ENCODE data around the gene COL27A1. TPM values are rescaled to one million over a fixed set of nuclear protein-coding genes. Genes with fewer than 3 reads are reported as not detected.
A peak's percentile ranks its signal among the peaks of the same experiment; 100 is the strongest.

COL27A1 gene
- total RNA-seq, 1 donor from 2014 or later: 9.3 TPM

DNA sequence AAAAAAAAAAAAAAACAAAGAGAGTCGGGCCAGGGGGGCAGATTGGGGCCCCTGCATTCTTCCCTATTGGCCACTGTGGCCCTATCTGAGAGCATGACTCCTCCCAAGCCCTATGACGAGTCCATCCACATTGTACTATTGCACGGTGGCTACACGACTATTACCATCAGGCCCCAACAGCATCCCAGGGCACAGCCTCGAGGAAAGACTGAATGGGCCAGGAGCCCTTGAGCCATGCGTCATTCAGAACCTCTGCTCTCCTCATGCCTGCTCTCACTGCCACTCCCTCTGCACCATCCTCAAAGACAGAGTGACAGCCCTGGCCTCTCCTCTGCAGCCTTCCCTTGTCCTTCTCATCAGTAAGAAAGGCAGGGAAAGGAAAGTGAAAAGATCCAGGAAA lies 147.4 kb downstream of the COL27A1 start:
- peaks cover 0 to 2% of the 10 kb centered on the region in 2 donors for H3K4me1 ChIP-seq
- peak in 1 of 2 donors; percentile 67 for DNase-seq (ENCODE audit: low spot score in 2 of 2)
- H3K9me3 ChIP-seq: no peaks in the 10 kb centered on the region
- TF ChIP-seq, protein P1, sequence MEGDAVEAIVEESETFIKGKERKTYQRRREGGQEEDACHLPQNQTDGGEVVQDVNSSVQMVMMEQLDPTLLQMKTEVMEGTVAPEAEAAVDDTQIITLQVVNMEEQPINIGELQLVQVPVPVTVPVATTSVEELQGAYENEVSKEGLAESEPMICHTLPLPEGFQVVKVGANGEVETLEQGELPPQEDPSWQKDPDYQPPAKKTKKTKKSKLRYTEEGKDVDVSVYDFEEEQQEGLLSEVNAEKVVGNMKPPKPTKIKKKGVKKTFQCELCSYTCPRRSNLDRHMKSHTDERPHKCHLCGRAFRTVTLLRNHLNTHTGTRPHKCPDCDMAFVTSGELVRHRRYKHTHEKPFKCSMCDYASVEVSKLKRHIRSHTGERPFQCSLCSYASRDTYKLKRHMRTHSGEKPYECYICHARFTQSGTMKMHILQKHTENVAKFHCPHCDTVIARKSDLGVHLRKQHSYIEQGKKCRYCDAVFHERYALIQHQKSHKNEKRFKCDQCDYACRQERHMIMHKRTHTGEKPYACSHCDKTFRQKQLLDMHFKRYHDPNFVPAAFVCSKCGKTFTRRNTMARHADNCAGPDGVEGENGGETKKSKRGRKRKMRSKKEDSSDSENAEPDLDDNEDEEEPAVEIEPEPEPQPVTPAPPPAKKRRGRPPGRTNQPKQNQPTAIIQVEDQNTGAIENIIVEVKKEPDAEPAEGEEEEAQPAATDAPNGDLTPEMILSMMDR (IDR thresholded peaks at IDR 0.05): no peak
- H3K4me3 ChIP-seq: no peak overlapping the region
- H3K36me3 ChIP-seq: peaks cover 0 to 5% of the 10 kb centered on the region in 2 donors
- H3K27me3 ChIP-seq: no peaks in the 10 kb centered on the region
- H3K27ac ChIP-seq: no peak overlapping the region
- intact Hi-C loops (cut with DNase I): no loop called here

GRCh38 chr9:114303571-114303970 lies 148.2 kb downstream of the COL27A1 start:
- Histone ChIP-seq H3K27ac (no peak overlapping the region), H3K27me3 (no peaks in the 10 kb centered on the region), H3K9me3 (no peaks in the 10 kb centered on the region), H3K36me3 (peaks cover 0 to 5% of the 10 kb centered on the region in 2 donors), H3K4me3 (no peak overlapping the region), H3K4me1 (peaks cover 0 to 2% of the 10 kb centered on the region in 2 donors)
- DNase-seq (ENCODE audit: low spot score in 2 of 2): no peak
- intact Hi-C loops (cut with DNase I): no loop called here
- TF ChIP-seq, protein P1 (IDR thresholded peaks at IDR 0.05): no peak

GRCh38 chr9:114303977-114304376 lies 148.6 kb downstream of the COL27A1 start:
- peaks cover 0 to 2% of the 10 kb centered on the region in 2 donors for H3K4me1 ChIP-seq
- DNase-seq (ENCODE audit: low spot score in 2 of 2): peak in 1 of 2 donors; percentile 46
- no peak overlapping the region for H3K4me3 ChIP-seq
- peaks cover 0 to 5% of the 10 kb centered on the region in 2 donors for H3K36me3 ChIP-seq
- intact Hi-C loops (cut with DNase I): no loop called here
- H3K9me3 ChIP-seq: no peaks in the 10 kb centered on the region
- H3K27ac ChIP-seq: no peak overlapping the region
- H3K27me3 ChIP-seq: no peaks in the 10 kb centered on the region
- TF ChIP-seq, protein P1 (IDR thresholded peaks at IDR 0.05): no peak

GRCh38 chr9:114304416-114305188 lies 149.3 kb downstream of the COL27A1 start:
- Histone ChIP-seq H3K9me3 (no peaks in the 10 kb centered on the region), H3K27ac (no peak overlapping the region), H3K4me3 (no peak overlapping the region), H3K36me3 (peaks cover 0 to 5% of the 10 kb centered on the region in 2 donors), H3K4me1 (peaks cover 0 to 2% of the 10 kb centered on the region in 2 donors), H3K27me3 (no peaks in the 10 kb centered on the region)
- TF ChIP-seq, protein P1 (IDR thresholded peaks at IDR 0.05): no peak
- intact Hi-C loops (cut with DNase I): loop anchor here (1.0 kb wide), 1 partner anchor 222 kb away; no protein-coding TSS in a partner anchor
- peak in 1 of 2 donors; percentile 55 for DNase-seq (ENCODE audit: low spot score in 2 of 2)

DNA sequence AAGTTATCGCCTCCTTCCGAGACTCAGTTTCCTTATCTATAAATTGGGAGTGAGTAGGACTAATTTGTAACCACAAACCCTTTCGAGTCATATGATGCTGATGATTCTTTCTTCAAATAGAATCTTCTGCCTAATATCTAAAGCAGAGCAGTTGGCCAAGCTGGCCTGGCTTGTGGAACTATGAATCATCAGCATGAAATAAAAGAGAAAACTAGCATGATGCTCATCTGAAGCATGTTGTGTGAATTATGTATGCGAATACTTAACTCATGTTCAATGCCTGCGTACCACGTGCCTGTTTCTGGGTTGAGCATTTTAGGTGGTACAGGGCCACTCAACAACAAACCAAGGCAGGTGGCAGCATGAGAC lies 152.5 kb downstream of the COL27A1 start:
- TF ChIP-seq, protein P1 (IDR thresholded peaks at IDR 0.05): no peak
- Histone ChIP-seq H3K9me3 (no peaks in the 10 kb centered on the region), H3K27ac (no peak overlapping the region), H3K4me3 (no peak overlapping the region), H3K36me3 (peaks cover 0 to 3% of the 10 kb centered on the region in 2 donors), H3K4me1 (no peaks in the 10 kb centered on the region), H3K27me3 (no peaks in the 10 kb centered on the region)
- peak in 1 of 2 donors; percentile 59 for DNase-seq (ENCODE audit: low spot score in 2 of 2)
- intact Hi-C loops (cut with DNase I): no loop called here
